Adrenal gland (tissue), 19 donors: ENCODE data around the gene MSRB3. TPM values are rescaled to one million over a fixed set of nuclear protein-coding genes. Genes with fewer than 3 reads are reported as not detected.
A peak's percentile ranks its signal among the peaks of the same experiment; 100 is the strongest.

Experiments
- DNase-seq, 7 donors: peaks; one replicate each; pipeline ENCODE4 v3.0.0-alpha.2; 2019 to 2020
- H3K27ac ChIP-seq, 5 donors: fragments of 200-600 bp; sonication (generic) in 4 of 5; 1 replicate in 3 of 5; 2 replicates in 2 of 5; pipeline versions ENCODE4 v1.5.1 to v1.8.0; 2016 to 2020; ENCODE audit warnings: mild to moderate bottlenecking in 1 of 5
- H3K27me3 ChIP-seq: fragments of 200-600 bp; 2 replicates; pipeline ENCODE4 v1.8.0; 2021
- H3K36me3 ChIP-seq, 2 donors: fragments of 200-600 bp; replicated peaks in 1 of 2; 1 replicate in 1 of 2; 2 replicates in 1 of 2; pipeline versions ENCODE4 v1.5.1 to v1.8.0; 2018 to 2022
- H3K4me1 ChIP-seq, 2 donors: fragments of 200-600 bp; replicated peaks in 1 of 2; 1 replicate in 1 of 2; 2 replicates in 1 of 2; pipeline versions ENCODE4 v1.5.1 to v1.8.0; 2018 to 2021
- H3K4me3 ChIP-seq, 4 donors: fragments of 200-600 bp; sonication (generic) in 3 of 4; one replicate each; pipeline ENCODE4 v1.5.1; 2016 to 2018
- H3K9me3 ChIP-seq, 3 donors: fragments of 200-600 bp; sonication (generic) in 1 of 3; replicated peaks in 1 of 3; 1 replicate in 2 of 3; 2 replicates in 1 of 3; pipeline versions ENCODE4 v1.5.1 to v1.8.0; 2016 to 2021
- POLR2A ChIP-seq, 2 donors: fragments of 450-650 bp; IDR thresholded peaks; one replicate each; pipeline ENCODE4 v1.6.1; 2017; ENCODE audit warnings: antibody characterized with exemption in 2 of 2, mild to moderate bottlenecking in 2 of 2, moderate library complexity in 1 of 2
- WGBS, 4 donors: extraction: QIAGEN DNeasy Blood & Tissue Kit in 2 of 4; methylation state at CpG; one replicate each; pipeline versions ENCODE4 v1.1.5 to v1.1.7; 2013 to 2017; 5-methylcytosine and 5-hydroxymethylcytosine counted together
- intact Hi-C, 2 donors: fragments of 100-400 bp; cut with DNase I; formaldehyde crosslinking; loops; one replicate each; pipeline versions ENCODE4 v1.14.1 to v1.15.0; 2022 to 2023
- long read RNA-seq, 10 donors: library from polyadenylated mRNA in 3 of 10; unstranded in 2 of 10; stranded (forward) in 1 of 10; transcript quantifications; one replicate each; pipeline ENCODE4 v2.0.0 and lab custom pipeline, GENCODE V29; 2021 to 2026
- polyA plus RNA-seq, 3 donors: library from polyadenylated mRNA; stranded (reverse); fragments of 200-250 nt in 2 of 3; fragments of 350-450 nt in 1 of 3; fragmentation: Illumina TruSeq in 1 of 3; extraction: RNeasy Lipid Tissue Mini Kit (QIAGEN cat#74804) in 1 of 3; gene quantifications; one replicate each; pipeline ENCODE4 v1.2.3, GENCODE V29; 2013 to 2014
- total RNA-seq, 9 donors: library from RNA; depleted of rRNA in 4 of 9; stranded (reverse); fragments of >200 nt in 4 of 9; fragments of 120-200 nt in 1 of 9; fragmentation: NEBNext Ultra II Directional in 1 of 9; extraction: Animal tissue kit (Norgen Biotek cat#: 25700) in 1 of 9; gene quantifications; one replicate each; pipeline versions ENCODE4 v1.1.0 to v1.2.4, GENCODE V29; 2013 to 2023
- TF ChIP-seq, protein P1 (sequence below), 6 experiments: fragments of 450-650 bp in 4 of 6; fragments of 200-600 bp in 2 of 6; sonication (generic) in 1 of 6; IDR thresholded peaks; 1 replicate in 5 of 6; 2 replicates in 1 of 6; pipeline versions ENCODE4 v1.5.1 to v1.8.0; 2016 to 2021; ENCODE audit warnings: antibody characterized with exemption in 6 of 6, mild to moderate bottlenecking in 2 of 6, moderate library complexity in 1 of 6
- donor health status: healthy with polysubstance abuse.
- donor health status: Bipolar disorder and iron deficiency.
- donor health status: DM: yes; HTN: yes; CAD: no.
- donor health status: DM: no; HTN: no; CAD: no.
- donor health status: DM: no; HTN: no; CAD: no.
- donor health status: DM: yes; HTN: yes; CAD: no.

Gene MSRB3
- 10 to 100 TPM in 6 of 9 donors, 1 to 10 TPM in 3; 5.5 to 23.8 (median 12.3) TPM for total RNA-seq
- 1 to 10 TPM; 7.2 to 9.0 (median 7.9) TPM for polyA plus RNA-seq
- long read RNA-seq, donor 1, full-length matches to known transcripts = 14 of 14 reads
- long read RNA-seq, donor 1, partial matches to known transcripts = 0 of 14 reads
- long read RNA-seq, donor 1, other reads (novel, unspliced or antisense) = 0 of 14 reads
- long read RNA-seq, donor 2, full-length matches to known transcripts = 8 of 8 reads
- long read RNA-seq, donor 2, partial matches to known transcripts = 0 of 8 reads
- long read RNA-seq, donor 2, other reads (novel, unspliced or antisense) = 0 of 8 reads
- long read RNA-seq, donor 3, full-length matches to known transcripts = 4 of 24 reads
- long read RNA-seq, donor 3, partial matches to known transcripts = 20 of 24 reads
- long read RNA-seq, donor 3, other reads (novel, unspliced or antisense) = 0 of 24 reads
- long read RNA-seq, donor 4, full-length matches to known transcripts = 2 of 2 reads
- long read RNA-seq, donor 4, partial matches to known transcripts = 0 of 2 reads
- long read RNA-seq, donor 4, other reads (novel, unspliced or antisense) = 0 of 2 reads
- long read RNA-seq, donor 5, full-length matches to known transcripts = 18 of 21 reads
- long read RNA-seq, donor 5, partial matches to known transcripts = 0 of 21 reads
- long read RNA-seq, donor 5, other reads (novel, unspliced or antisense) = 3 of 21 reads
- long read RNA-seq, donor 6, full-length matches to known transcripts = 10 of 14 reads
- long read RNA-seq, donor 6, partial matches to known transcripts = 2 of 14 reads
- long read RNA-seq, donor 6, other reads (novel, unspliced or antisense) = 2 of 14 reads
- long read RNA-seq, donor 7, full-length matches to known transcripts = 2 of 2 reads
- long read RNA-seq, donor 7, partial matches to known transcripts = 0 of 2 reads
- long read RNA-seq, donor 7, other reads (novel, unspliced or antisense) = 0 of 2 reads
- long read RNA-seq, donor 8, full-length matches to known transcripts = 16 of 16 reads
- long read RNA-seq, donor 8, partial matches to known transcripts = 0 of 16 reads
- long read RNA-seq, donor 8, other reads (novel, unspliced or antisense) = 0 of 16 reads
- long read RNA-seq, donor 9, full-length matches to known transcripts = 12 of 12 reads
- long read RNA-seq, donor 9, partial matches to known transcripts = 0 of 12 reads
- long read RNA-seq, donor 9, other reads (novel, unspliced or antisense) = 0 of 12 reads
- long read RNA-seq, donor 10, full-length matches to known transcripts = 7 of 7 reads
- long read RNA-seq, donor 10, partial matches to known transcripts = 0 of 7 reads
- long read RNA-seq, donor 10, other reads (novel, unspliced or antisense) = 0 of 7 reads

- Histone ChIP-seq H3K4me1 (peaks cover 10 to 16% of the 10 kb centered on the region in 2 donors), H3K27me3 (no peaks in the 10 kb centered on the region), H3K9me3 (no peaks in the 10 kb centered on the region), H3K4me3 (peak within 1 kb of the TSS; percentile 35 to 84 (median 68)), H3K36me3 (no peaks in the 10 kb centered on the region), H3K27ac (peak within 1 kb of the TSS in 3 of 5 donors; percentile 16 to 85 (median 71))
- intact Hi-C loops = no loop called here
- peak; percentile 40 to 68 (median 53) for DNase-seq
- TF ChIP-seq POLR2A (IDR thresholded peaks at IDR 0.05) = no peak
- TF ChIP-seq, protein P1, sequence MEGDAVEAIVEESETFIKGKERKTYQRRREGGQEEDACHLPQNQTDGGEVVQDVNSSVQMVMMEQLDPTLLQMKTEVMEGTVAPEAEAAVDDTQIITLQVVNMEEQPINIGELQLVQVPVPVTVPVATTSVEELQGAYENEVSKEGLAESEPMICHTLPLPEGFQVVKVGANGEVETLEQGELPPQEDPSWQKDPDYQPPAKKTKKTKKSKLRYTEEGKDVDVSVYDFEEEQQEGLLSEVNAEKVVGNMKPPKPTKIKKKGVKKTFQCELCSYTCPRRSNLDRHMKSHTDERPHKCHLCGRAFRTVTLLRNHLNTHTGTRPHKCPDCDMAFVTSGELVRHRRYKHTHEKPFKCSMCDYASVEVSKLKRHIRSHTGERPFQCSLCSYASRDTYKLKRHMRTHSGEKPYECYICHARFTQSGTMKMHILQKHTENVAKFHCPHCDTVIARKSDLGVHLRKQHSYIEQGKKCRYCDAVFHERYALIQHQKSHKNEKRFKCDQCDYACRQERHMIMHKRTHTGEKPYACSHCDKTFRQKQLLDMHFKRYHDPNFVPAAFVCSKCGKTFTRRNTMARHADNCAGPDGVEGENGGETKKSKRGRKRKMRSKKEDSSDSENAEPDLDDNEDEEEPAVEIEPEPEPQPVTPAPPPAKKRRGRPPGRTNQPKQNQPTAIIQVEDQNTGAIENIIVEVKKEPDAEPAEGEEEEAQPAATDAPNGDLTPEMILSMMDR (IDR thresholded peaks at IDR 0.05) = peak in 1 of 6 experiments; percentile 5
- 0 to 1% (median 1%) methylated on average over 11 to 85 of the region's 85 CpGs for WGBS, 4 donors
These were observed at the start of gene MSRB3 for GRCh38 chr12:65278576-65279368. MSRB3 (plus strand) TSS chr12:65278683; CDS start chr12:65308580, 29,897 bp downstream.

DNA sequence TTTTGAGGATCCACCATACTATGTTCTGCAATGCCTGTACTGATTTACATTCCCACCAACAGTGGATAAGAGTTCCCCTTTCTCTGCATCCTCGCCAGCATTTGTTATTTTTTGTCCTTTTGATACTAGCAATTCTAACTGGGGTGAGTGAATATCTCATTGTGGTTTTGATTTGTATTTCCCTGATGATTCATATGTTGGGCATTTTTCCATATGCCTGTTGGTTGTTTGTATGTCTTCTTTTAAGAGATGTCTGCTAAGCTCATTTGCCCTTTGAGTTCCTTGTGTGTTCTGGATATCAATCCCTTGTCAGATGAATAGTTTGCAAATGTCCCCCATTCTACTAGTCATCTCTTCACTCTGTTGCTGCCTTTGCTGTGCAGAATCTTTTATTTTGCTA is 49.0 kb upstream of the MSRB3 start:
- TF ChIP-seq, protein P1 (IDR thresholded peaks at IDR 0.05) = no peak
- no peak for TF ChIP-seq POLR2A (IDR thresholded peaks at IDR 0.05)
- Histone ChIP-seq H3K4me3 (no peak overlapping the region), H3K27ac (no peak overlapping the region), H3K27me3 (no peaks in the 10 kb centered on the region), H3K9me3 (peaks cover 0 to 12% (median 5%) of the 10 kb centered on the region in 3 donors), H3K36me3 (no peaks in the 10 kb centered on the region), H3K4me1 (peaks cover 0 to 12% of the 10 kb centered on the region in 2 donors)
- WGBS, 4 donors = 78 to 94% (median 84%) methylated on average over 1 of the region's 1 CpG
- DNase-seq = no peak
- intact Hi-C loops = no loop called here

- intact Hi-C loops = loop anchor here (10.0 kb wide), 1 partner anchor 338 kb away; no protein-coding TSS in a partner anchor
- TF ChIP-seq POLR2A (IDR thresholded peaks at IDR 0.05) = no peak
- TF ChIP-seq, protein P1 (IDR thresholded peaks at IDR 0.05) = peak; percentile 28 to 68 (median 50)
- H3K27me3 ChIP-seq = no peaks in the 10 kb centered on the region
- DNase-seq = no peak
- peaks cover 0 to 12% of the 10 kb centered on the region in 2 donors for H3K4me1 ChIP-seq
- WGBS, 4 donors = 5 to 9% (median 8%) methylated on average over 3 of the region's 3 CpGs
- no peak overlapping the region for H3K27ac ChIP-seq
- H3K9me3 ChIP-seq = peaks cover 0 to 12% (median 5%) of the 10 kb centered on the region in 3 donors
- H3K4me3 ChIP-seq = no peak overlapping the region
- H3K36me3 ChIP-seq = no peaks in the 10 kb centered on the region
These were observed 45.9 kb upstream of the MSRB3 start for GRCh38 chr12:65232476-65233077.
